Gastrocnemius medialis (tissue), 4 donors: ENCODE data around the gene DRC1.

Experiments
- CTCF ChIP-seq, 5 experiments: fragments of 450-650 bp in 3 of 5; fragments of 200-600 bp in 2 of 5; sonication (generic) in 2 of 5; IDR thresholded peaks in 4 of 5; conservative IDR thresholded peaks in 1 of 5; 1 replicate in 4 of 5; 2 replicates in 1 of 5; pipeline ENCODE4 v1.5.1; 2016 to 2019; ENCODE audit warnings: antibody characterized with exemption in 5 of 5, mild to moderate bottlenecking in 3 of 5, moderate library complexity in 3 of 5
- POLR2A ChIP-seq, 2 donors: fragments of 450-650 bp; IDR thresholded peaks; one replicate each; pipeline ENCODE4 v1.6.1; 2017; ENCODE audit warnings: antibody characterized with exemption in 2 of 2, mild to moderate bottlenecking in 2 of 2, moderate library complexity in 2 of 2

- TF ChIP-seq CTCF (IDR thresholded peaks at IDR 0.05 in 4 of 5, conservative IDR thresholded peaks at IDR 0.05 in 1 of 5) (no peak), POLR2A (IDR thresholded peaks at IDR 0.05) (no peak)
Measured at GRCh38 chr2:26465981-26466471, 64.3 kb downstream of the DRC1 start.
